Mononuclear cell (primary cell): ENCODE results near the gene REST. TPM values are rescaled to one million over a fixed set of nuclear protein-coding genes. Genes with fewer than 3 reads are reported as not detected.

Experiments used
- H3K27me3 ChIP-seq: 2 replicates; pipeline ENCODE4 v1.6.0; 2011; ENCODE audit warnings: low read length, control low read depth; ENCODE audit not compliant: insufficient read depth
- H3K4me1 ChIP-seq: 2 replicates; pipeline ENCODE4 v1.5.1; 2011; ENCODE audit warnings: mild to moderate bottlenecking, low read length, control low read depth; ENCODE audit not compliant: insufficient read depth
- H3K4me3 ChIP-seq: 2 replicates; pipeline ENCODE4 v1.5.1; 2011; ENCODE audit warnings: mild to moderate bottlenecking, low read length, moderate library complexity
- H3K9me3 ChIP-seq: 2 replicates; pipeline ENCODE4 v1.5.1; 2011; ENCODE audit warnings: low read depth, mild to moderate bottlenecking, control low read depth, low read length
- total RNA-seq: library from RNA; depleted of rRNA; stranded (reverse); fragments of >200 nt; gene quantifications from one replicate; pipeline ENCODE4 v1.2.3, GENCODE V29; 2012

The REST gene
- total RNA-seq, 1 donor = 65.8 TPM

DNA sequence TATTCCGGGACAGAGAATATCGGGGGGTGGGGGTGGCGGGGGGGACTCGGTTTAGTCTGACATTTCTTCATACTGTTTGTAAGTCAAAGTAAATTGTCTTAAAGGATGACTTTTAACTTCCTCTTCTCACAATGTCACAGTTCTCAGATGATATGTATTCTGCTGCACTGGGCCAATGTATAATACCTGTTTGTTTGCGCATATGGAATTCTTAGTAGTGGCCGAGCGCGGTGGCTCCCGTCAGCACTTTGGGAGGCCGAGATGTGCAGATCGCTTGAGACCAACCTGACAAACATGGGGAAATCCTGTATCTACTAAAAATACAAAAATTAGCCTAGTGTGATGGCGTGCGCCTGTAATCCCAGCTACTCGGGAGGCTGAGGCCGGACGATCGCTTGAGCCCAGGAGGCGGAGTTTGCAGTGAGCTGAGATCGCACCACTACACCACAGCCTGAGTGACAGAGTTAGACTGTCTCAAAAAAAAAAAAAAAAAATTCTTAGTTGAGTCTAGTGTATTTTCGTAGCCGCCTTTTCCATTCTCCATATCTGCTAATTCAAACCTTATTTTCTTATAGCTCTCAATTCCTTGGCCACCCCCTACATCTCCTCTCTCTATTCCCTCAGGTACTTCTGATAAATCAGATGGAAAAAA, 71.8 kb downstream of the REST start:
- Histone ChIP-seq H3K27me3 (no peaks in the 10 kb centered on the region), H3K4me1 (peaks cover 64% of the 10 kb centered on the region), H3K4me3 (peak overlapping the region; percentile 92)

GRCh38 chr4:56981795-56982201, 74.1 kb downstream of the REST start:
- Histone ChIP-seq H3K9me3 (no peaks in the 10 kb centered on the region), H3K27me3 (no peaks in the 10 kb centered on the region), H3K4me3 (no peak overlapping the region), H3K4me1 (peaks cover 41% of the 10 kb centered on the region)

More for the DNA sequence above, 71.8 kb downstream of the REST start:
- H3K9me3 ChIP-seq = no peaks in the 10 kb centered on the region

DNA sequence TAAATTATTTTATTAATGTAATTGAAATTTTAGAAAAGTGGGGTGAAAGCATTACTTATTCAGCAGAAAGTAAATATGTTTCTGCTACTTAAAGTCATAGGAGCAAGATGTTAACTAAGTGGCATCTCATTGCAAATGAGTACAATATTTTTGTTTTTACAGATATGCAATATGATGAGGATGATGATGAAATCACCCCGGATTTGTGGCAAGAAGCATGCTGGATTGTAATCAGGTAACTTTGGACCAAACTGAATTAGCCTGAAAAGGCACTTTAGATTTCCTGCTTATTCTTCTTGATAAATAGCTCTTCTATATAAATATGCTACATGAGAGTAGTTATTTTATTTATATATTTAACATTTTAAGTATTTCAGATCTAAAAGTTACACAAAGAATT, 78.5 kb downstream of the REST start:
- H3K4me1 ChIP-seq = peaks cover 26% of the 10 kb centered on the region
- H3K9me3 ChIP-seq = no peaks in the 10 kb centered on the region
- no peak overlapping the region for H3K4me3 ChIP-seq
- H3K27me3 ChIP-seq = no peaks in the 10 kb centered on the region

DNA sequence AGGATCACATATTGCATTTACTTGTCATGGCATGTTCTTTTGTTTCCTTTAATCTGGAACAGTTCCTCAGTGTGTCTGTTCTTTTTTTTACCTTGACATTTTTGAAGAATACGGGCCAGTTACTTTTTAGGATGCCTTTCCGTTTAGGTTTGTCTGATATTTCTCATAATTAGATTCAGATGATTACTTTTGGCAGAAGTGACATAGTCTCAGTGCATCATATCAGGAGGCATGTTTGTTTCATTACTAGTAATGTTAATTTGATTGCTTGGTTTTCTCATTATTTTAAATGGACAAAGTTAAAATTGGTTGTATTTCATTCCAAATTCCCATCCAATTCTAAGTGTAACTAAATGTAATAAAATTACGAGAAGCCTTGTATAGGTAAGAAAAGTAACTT, 79.3 kb downstream of the REST start:
- Histone ChIP-seq H3K4me3 (no peak overlapping the region), H3K9me3 (no peaks in the 10 kb centered on the region), H3K27me3 (no peaks in the 10 kb centered on the region), H3K4me1 (peaks cover 20% of the 10 kb centered on the region)

DNA sequence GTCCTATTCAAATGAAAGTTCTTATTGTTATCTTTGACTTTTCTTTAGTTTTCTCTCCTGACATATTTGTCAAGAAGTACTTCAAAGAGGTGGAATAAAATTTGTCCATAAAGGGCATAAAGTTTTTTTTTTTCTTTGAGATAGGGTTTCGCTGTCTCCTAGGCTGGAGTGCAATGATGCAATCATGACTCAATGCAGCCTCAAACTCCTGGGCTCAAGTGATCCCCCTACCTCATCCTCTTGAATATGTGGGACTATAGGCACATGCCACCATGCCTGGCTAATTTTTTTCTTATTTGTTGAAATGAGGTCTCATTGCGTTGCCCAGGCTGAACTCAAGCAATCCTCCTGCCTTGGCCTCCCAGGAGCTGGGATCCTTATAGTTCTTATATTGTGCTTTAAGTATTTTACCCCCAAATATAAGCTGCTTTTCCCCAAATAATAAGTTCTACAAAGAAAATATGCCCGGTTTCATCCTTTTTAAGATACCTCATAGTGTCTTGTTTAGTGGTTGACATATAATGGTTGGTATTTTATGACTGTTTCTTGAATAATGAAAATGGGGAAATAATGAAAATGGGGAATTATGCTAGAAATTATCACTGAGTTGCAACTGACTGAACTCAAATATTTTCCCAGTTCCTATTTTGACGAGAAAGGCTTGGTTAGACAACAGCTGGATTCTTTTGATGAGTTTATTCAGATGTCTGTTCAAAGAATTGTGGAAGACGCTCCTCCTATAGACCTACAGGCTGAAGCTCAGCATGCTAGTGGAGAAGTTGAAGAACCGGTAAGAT, 82.6 kb downstream of the REST start:
- Histone ChIP-seq H3K27me3 (no peaks in the 10 kb centered on the region), H3K4me1 (peaks cover 3% of the 10 kb centered on the region), H3K4me3 (no peak overlapping the region), H3K9me3 (no peaks in the 10 kb centered on the region)

DNA sequence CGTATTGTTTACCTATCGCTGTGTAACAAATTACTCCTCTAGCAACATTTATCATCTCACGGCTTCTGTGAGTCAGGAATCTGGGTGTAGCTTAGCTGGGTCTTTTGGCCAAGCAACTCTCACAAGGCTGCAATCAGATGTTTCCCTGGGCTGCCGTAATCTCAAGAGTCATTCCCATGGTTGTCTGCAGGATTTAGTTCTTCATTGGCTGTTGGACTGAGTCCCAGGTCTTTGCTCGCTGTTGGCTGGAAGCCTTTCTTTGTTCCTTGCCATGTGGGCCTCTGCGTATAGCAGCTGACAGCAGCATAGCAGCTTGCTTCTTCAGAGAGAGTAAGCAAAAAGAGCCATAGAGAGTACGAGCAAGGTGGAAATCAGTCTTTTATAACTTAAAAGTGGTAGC, 87.8 kb downstream of the REST start:
- Histone ChIP-seq H3K9me3 (no peaks in the 10 kb centered on the region), H3K4me1 (no peaks in the 10 kb centered on the region), H3K4me3 (no peak overlapping the region), H3K27me3 (no peaks in the 10 kb centered on the region)

- Histone ChIP-seq H3K27me3 (no peaks in the 10 kb centered on the region), H3K4me1 (no peaks in the 10 kb centered on the region), H3K9me3 (no peaks in the 10 kb centered on the region), H3K4me3 (no peak overlapping the region)
These were observed 92.1 kb downstream of the REST start for GRCh38 chr4:56999751-57000150.

GRCh38 chr4:57013543-57014120, 105.9 kb downstream of the REST start:
- Histone ChIP-seq H3K27me3 (no peaks in the 10 kb centered on the region), H3K4me3 (no peak overlapping the region), H3K9me3 (no peaks in the 10 kb centered on the region), H3K4me1 (no peaks in the 10 kb centered on the region)

Other genes with a start within 250 kb of the REST start
- 21.8 TPM for gene HOPX, start 226.6 kb upstream of the REST start, total RNA-seq
- gene SPINK2, start 86.2 kb upstream of the REST start, total RNA-seq = 2.1 TPM
- gene NOA1, start 69.7 kb downstream of the REST start, total RNA-seq = 29.1 TPM
- gene POLR2B, start 71.0 kb downstream of the REST start, total RNA-seq = 70.5 TPM
- 16.6 TPM for gene IGFBP7, start 202.5 kb downstream of the REST start, total RNA-seq